Central memory CD8-positive, alpha-beta T cell (primary cell): ENCODE measurements around the gene AQP12B.
"Not testable (repeated sequence)": the region's sequence is repeated elsewhere in the genome, so short reads cannot be mapped to it uniquely, and the experiment has no call there.

Experiments
- ATAC-seq: fragments of 150-1000 bp; cut with Tn5 transposase; replicated peaks from 2 replicates; pipeline ENCODE4 v1.10.0; 2022; ENCODE audit warnings: mild to moderate bottlenecking, moderate FRiP score, moderate number of reproducible peaks; ENCODE audit not compliant: poor library complexity, severe bottlenecking; ENCODE audit errors: extremely low read depth
- DNase-seq, 2 donors: peaks; one replicate each; pipeline ENCODE4 v3.0.0; 2021; ENCODE audit warnings: low spot score in 2 of 2
- H3K27ac Mint-ChIP-seq: one replicate; pipeline ENCODE4 v1.8.0; 2022; ENCODE audit warnings: low read depth, mild to moderate bottlenecking, moderate library complexity, mixed read lengths
- H3K27me3 Mint-ChIP-seq: one replicate; pipeline ENCODE4 v1.8.0; 2022; ENCODE audit warnings: mixed read lengths
- H3K36me3 Mint-ChIP-seq: one replicate; pipeline ENCODE4 v1.8.0; 2022; ENCODE audit warnings: mild to moderate bottlenecking, moderate library complexity, mixed read lengths; ENCODE audit not compliant: insufficient read depth
- H3K4me1 Mint-ChIP-seq: one replicate; pipeline ENCODE4 v1.8.0; 2022; ENCODE audit warnings: mixed read lengths
- H3K4me3 Mint-ChIP-seq: one replicate; pipeline ENCODE4 v1.8.0; 2022; ENCODE audit warnings: mild to moderate bottlenecking, moderate library complexity, mixed read lengths
- H3K9me3 Mint-ChIP-seq: one replicate; pipeline ENCODE4 v1.8.0; 2022; ENCODE audit warnings: mixed read lengths

Gene AQP12B

DNA sequence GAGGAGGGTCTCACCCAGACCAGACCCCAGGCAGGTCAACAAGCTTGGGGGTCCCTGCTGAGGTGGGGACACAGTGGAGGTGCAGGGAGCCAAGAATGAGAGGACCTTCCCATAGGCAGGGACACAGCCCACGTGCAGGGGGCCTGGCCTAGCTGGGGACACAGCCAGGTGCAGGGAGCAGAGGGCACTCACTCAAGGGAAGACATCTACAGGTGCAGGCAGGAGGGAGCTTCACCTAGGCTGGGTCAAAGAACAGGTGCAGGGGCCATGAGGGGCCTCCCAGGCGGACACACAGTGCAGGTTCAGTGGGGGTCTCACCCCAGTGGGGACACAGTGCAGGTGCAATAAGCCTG is 8.4 kb upstream of the AQP12B start:
- DNase-seq, ATAC-seq, H3K27me3 Mint-ChIP-seq, H3K36me3 Mint-ChIP-seq, H3K9me3 Mint-ChIP-seq, H3K4me1 Mint-ChIP-seq, H3K27ac Mint-ChIP-seq: not testable (repeated sequence)
- peak overlapping the region; percentile 16 for H3K4me3 Mint-ChIP-seq

DNA sequence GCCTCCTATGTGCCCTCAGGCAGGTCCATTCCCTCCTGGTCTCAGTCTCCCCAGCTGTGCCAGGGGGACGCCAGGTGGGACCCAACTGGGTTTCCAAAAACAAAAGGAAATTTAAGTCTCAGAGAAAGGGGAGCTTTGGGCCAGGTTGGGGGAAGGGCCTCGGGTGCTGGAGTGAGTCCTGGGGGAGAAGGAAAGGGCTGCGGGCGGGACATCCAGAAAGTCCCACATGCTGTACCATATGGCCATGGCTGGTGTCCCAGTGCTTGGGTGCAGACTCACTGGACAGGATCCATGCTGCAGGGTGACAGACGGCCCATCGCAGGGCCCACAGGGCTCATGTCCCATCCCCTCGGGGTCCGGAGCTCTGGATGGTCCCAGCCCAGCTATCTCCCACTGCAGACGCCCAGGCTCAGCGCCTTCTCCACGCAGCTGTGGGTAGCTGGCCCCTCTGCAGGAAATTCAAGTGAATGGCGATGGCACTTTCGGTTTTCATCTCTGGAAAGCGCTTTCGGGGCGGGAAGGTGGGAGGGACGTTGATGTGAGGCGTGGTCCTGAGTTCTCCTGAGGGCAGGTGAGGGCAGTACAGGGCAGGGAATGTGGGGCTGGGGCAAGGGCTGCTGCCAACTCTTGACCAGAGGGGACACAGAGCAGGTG is 7.9 kb upstream of the AQP12B start:
- not testable (repeated sequence) for ATAC-seq, H3K27ac Mint-ChIP-seq, H3K36me3 Mint-ChIP-seq, H3K27me3 Mint-ChIP-seq, DNase-seq, H3K9me3 Mint-ChIP-seq
- H3K4me1 Mint-ChIP-seq = peaks cover 11% of the 10 kb centered on the region
- peak overlapping the region; percentile 16 for H3K4me3 Mint-ChIP-seq

DNA sequence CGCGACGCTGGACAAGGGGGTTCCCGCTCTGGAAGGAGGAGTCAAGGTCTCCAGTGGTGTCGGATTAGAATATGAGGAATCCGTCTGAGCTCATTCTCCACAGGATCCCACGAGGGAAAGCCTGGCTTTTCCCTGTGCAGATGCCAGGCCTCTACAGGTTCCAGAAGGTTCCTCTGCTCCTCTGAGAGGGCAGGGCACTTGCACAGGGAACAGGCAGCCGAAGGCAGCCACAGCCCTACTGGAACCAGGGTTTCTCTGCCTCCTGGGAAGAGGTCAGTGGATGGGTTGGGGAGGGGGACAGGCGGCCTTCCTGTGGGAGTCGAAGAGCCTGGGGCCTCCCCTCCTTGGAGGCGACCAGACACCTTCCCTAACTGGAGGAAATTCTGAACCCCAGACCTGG is 7.3 kb upstream of the AQP12B start:
- Mint-ChIP-seq H3K4me1 (peaks cover 11% of the 10 kb centered on the region), H3K27me3 (no peaks in the 10 kb centered on the region), H3K9me3 (no peaks in the 10 kb centered on the region), H3K4me3 (no peak overlapping the region), H3K27ac (no peak overlapping the region), H3K36me3 (no peaks in the 10 kb centered on the region)
- ATAC-seq = no peak
- no peak for DNase-seq

DNA sequence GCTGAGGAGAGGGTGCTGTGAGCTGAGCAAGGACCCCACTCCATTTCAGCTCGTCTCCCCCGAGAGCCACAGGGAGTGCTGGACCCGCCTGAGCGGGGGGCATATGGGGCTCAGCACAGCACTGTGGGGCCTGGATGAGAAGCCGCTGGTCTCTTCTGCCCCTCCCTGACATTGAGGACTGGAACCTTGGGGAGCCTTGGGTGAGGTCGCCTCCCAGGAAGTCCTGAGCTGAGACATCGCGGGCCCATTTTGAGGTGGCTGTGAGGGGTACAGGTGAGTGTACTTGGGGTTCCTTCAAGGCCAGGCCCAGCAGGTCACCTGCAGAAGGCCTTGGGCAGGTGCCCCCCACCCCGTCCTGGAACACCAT is 5.9 kb upstream of the AQP12B start:
- Mint-ChIP-seq H3K36me3 (no peaks in the 10 kb centered on the region), H3K27me3 (no peaks in the 10 kb centered on the region), H3K4me1 (peaks cover 16% of the 10 kb centered on the region), H3K9me3 (no peaks in the 10 kb centered on the region), H3K4me3 (no peak overlapping the region), H3K27ac (no peak overlapping the region)
- no peak for DNase-seq
- no peak for ATAC-seq

DNA sequence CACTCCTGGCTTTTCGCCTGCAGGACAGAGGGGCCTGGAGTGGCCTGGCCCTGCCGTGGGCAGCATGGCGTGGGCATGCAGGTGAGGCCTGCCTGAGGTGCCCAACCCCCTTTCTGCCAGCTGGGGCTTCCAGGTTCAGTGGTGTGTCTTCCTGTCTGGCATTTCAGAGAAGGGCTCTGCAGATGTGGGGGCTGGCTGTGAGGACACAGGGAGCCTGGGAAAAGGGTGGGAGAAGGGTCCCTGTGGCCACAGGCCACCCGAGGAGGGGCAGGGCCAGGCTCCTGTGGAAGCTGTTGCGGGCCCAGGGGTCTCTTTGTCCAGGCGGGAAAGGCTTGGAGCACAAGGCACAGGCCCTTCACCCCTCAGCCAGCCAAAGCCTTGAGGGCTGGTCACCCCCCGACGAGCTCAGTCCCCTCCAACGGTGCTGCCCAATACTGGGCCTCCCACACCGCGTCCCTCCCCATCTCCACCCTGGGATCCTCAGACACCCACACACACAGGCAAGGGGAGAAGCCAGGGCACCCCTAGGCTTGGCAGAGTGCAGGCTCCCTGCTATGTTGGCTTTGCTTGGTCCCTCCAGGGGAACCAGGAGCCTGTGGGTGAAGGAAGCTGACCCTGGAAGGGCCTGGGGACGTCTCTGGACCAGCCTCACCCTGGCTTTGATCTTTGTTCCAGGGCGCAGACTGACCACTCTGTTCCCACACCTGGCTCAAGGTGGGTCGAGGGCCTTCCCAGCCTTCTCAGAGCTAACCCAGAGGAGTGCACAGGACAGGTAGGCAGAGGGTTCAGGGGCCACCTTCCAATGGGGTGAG is 5.3 kb upstream of the AQP12B start:
- Mint-ChIP-seq H3K9me3 (no peaks in the 10 kb centered on the region), H3K4me1 (peaks cover 16% of the 10 kb centered on the region), H3K36me3 (no peaks in the 10 kb centered on the region), H3K27ac (no peak overlapping the region), H3K4me3 (no peak overlapping the region), H3K27me3 (no peaks in the 10 kb centered on the region)
- no peak for DNase-seq
- no peak for ATAC-seq

DNA sequence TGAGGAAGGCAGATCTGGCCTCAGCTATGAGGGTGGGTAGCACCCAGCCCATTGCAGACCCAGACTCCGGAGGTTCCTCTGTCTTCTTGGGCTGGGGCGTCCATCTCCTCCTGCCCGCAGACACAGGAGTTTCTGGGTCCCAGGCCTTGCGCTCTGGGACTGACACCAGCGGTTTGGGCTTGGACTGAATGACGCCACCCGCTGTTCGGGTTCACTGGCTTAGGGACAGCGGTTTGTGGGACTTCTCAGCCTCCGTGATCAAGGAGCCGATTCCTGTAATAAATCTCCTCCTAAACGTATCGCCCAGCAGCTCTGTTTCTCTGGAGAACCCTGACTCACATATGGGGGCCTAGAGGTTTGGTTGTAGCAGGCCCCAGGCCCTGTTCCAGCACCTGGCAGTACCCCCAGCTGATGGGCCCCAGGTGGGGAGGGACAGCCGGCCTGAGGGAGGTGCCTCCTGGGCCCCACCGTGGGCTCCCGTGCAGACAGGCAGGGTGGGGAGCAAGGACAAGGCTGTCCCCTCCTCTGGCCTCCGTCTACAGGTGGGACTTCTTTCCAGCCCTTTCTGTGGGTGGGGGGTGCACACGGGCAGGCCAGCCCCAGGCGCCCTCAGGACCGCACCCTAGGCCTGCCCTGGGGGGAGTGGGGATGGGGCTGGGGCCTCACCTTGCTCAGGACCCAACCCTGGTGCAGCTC is 4.5 kb upstream of the AQP12B start:
- Mint-ChIP-seq H3K4me1 (peaks cover 16% of the 10 kb centered on the region), H3K9me3 (no peaks in the 10 kb centered on the region), H3K36me3 (no peaks in the 10 kb centered on the region), H3K27ac (peak overlapping the region; percentile 86), H3K27me3 (no peaks in the 10 kb centered on the region), H3K4me3 (no peak overlapping the region)
- no peak for DNase-seq
- ATAC-seq = no peak

DNA sequence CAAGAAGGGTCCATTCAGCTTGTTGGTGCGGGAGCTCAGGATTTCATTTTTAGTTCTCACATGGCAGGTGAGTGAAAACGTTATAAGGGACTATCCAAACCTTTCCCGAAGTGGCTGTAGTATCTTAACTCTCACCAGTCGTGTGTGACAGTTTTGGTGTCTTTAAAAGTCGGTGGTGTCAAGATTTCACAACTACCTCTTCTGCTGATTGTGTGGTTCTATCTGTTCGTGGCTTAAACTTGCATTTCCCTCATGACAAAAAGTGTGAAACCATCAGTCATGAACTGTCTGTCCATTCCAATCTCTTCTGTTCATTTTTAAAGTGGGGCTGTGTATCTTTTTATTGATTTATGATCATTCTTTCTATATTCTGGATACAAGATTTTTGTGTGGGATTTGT is 3.8 kb upstream of the AQP12B start:
- Mint-ChIP-seq H3K4me3 (peak overlapping the region; percentile 30), H3K27me3 (no peaks in the 10 kb centered on the region), H3K36me3 (no peaks in the 10 kb centered on the region), H3K27ac (peak overlapping the region; percentile 86), H3K4me1 (peaks cover 16% of the 10 kb centered on the region), H3K9me3 (no peaks in the 10 kb centered on the region)
- DNase-seq (no peak), ATAC-seq (peak; percentile 61)

DNA sequence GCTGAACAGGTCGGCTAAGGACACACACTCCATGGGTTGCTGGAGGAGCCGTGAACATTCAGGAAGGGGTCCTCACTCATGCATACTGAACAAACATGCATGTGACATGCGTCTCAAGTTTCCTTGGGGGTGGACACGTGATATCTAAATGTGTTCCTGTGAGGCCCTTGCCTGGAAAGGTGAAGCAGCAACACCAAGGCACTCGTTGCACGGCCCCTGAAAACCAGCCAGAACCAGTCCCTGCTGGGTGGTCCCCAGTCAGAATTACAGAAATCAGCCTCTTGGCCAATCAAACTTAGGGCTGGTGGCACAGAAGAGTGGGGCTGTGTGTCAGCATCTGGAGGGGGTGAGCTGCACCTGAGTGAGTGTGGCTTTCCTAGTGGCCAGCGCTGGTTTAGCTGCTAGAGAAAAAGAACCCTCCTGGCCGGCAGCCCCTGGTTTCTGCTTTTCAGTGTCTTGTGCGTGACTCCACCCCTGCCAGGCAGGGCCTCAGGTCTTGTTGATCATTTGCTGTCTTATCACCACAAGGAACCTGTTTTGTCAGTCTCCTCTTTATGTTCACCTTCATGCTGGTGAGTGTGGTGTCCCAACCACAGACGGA is 3.2 kb upstream of the AQP12B start:
- ATAC-seq (peak; percentile 29), DNase-seq (no peak)
- peak overlapping the region; percentile 86 for H3K27ac Mint-ChIP-seq
- no peaks in the 10 kb centered on the region for H3K36me3 Mint-ChIP-seq
- H3K4me3 Mint-ChIP-seq = peak overlapping the region; percentile 30
- H3K4me1 Mint-ChIP-seq = peaks cover 16% of the 10 kb centered on the region
- no peaks in the 10 kb centered on the region for H3K9me3 Mint-ChIP-seq
- H3K27me3 Mint-ChIP-seq = no peaks in the 10 kb centered on the region

DNA sequence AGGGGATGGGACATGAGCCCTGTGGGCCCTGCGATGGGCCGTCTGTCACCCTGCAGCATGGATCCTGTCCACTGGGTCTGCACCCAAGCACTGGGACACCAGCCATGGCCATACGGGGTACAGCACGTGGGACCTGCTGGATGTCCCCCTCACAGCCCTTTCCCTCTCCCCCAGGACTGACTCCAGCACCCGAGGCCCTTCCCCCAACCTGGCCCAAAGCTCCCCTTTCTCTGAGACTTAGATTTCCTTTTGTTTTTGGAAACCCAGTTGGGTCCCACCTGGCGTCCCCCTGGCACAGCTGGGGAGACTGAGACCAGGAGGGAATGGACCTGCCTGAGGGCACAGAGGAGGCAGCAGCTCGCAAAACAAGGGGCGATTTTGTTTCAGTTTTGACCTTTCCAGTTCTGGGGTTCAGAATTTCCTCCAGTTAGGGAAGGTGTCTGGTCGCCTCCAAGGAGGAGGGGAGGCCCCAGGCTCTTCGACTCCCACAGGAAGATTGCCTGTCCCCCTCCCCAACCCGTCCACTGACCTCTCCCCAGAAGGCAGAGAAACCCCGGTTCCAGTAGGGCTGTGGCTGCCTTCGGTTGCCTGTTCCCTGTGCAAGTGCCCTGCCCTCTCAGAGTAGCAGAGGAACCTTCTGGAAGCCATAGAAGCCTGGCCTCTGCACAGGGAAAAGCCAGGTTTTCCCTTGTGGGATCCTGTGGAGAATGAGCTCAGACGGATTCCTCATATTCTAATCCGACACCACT is 1.5 kb upstream of the AQP12B start:
- H3K9me3 Mint-ChIP-seq = not testable (repeated sequence)
- peak overlapping the region; percentile 62 for H3K4me3 Mint-ChIP-seq

DNA sequence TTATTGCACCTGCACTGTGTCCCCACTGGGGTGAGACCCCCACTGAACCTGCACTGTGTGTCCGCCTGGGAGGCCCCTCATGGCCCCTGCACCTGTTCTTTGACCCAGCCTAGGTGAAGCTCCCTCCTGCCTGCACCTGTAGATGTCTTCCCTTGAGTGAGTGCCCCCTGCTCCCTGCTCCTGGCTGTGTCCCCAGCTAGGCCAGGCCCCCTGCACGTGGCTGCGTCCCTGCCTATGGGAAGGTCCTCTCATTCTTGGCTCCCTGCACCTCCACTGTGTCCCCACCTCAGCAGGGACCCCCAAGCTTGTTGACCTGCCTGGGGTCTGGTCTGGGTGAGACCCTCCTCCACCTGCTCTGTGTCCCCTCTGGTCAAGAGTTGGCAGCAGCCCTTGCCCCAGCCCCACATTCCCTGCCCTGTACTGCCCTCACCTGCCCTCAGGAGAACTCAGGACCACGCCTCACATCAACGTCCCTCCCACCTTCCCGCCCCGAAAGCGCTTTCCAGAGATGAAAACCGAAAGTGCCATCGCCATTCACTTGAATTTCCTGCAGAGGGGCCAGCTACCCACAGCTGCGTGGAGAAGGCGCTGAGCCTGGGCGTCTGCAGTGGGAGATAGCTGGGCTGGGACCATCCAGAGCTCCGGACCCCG is 769 bp upstream of the AQP12B start:
- Mint-ChIP-seq H3K4me3 (peak overlapping the region; percentile 62), H3K27ac (peak overlapping the region; percentile 80), H3K4me1 (peaks cover 16% of the 10 kb centered on the region)
- not testable (repeated sequence) for H3K36me3 Mint-ChIP-seq, H3K27me3 Mint-ChIP-seq, ATAC-seq, DNase-seq, H3K9me3 Mint-ChIP-seq

More for the DNA sequence above, 1.5 kb upstream of the AQP12B start:
- ATAC-seq, DNase-seq, H3K27me3 Mint-ChIP-seq, H3K36me3 Mint-ChIP-seq: not testable (repeated sequence)
- Mint-ChIP-seq H3K27ac (peak overlapping the region; percentile 80), H3K4me1 (peaks cover 16% of the 10 kb centered on the region)

DNA sequence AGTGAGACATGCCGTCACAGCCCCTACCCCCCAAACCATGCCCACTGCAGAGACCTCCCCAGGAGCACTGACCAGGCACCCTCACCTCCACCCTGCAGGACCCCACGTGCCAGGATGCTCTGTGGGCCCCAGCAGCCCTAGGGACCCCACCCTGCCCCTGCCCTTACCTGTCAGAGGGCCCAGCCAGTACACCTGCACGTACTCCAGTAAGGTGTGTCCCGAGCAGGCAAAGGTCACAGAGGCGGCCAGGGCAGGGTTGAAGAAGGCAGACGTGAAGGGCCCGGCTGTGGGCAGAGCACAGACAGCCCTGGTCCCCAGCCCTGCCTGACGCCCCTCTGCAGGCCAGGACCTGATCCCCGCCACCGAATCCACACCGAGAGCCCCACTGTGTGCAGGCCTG is 2.5 kb downstream of the AQP12B start:
- not testable (repeated sequence) for H3K36me3 Mint-ChIP-seq, H3K27me3 Mint-ChIP-seq, ATAC-seq, DNase-seq, H3K4me1 Mint-ChIP-seq, H3K27ac Mint-ChIP-seq, H3K9me3 Mint-ChIP-seq, H3K4me3 Mint-ChIP-seq

DNA sequence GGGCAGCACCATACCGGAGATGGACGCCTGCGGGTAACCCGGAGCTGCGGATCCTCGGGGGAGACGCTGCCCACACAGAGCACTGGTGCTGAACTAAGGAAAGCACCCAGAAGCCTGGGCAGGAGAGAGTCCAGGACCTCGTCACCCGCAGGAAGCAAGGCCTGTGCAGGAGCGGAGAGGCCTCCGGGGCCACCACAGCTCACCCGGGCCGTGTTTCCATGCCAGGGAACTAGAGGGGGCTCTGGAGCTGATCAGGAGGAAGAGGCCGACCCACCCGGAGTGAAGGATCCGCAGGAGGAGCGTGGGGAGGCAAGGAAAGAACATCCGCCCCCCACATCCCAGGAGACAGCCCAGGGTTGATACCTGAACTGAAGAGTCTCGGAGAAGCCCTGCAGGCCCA is 3.8 kb downstream of the AQP12B start:
- not testable (repeated sequence) for H3K27ac Mint-ChIP-seq, H3K4me3 Mint-ChIP-seq, H3K27me3 Mint-ChIP-seq, H3K36me3 Mint-ChIP-seq, DNase-seq, H3K9me3 Mint-ChIP-seq, H3K4me1 Mint-ChIP-seq, ATAC-seq
